Loucy (cell line): ENCODE measurements around the gene ACADVL.

Experiments used
- H2AFZ ChIP-seq: fragments of 200-600 bp; sonication (generic); 2 replicates; pipeline ENCODE4 v1.6.0; 2016; ENCODE audit warnings: antibody characterized with exemption, mild to moderate bottlenecking, low read length, moderate library complexity
- H3F3A ChIP-seq: fragments of 200-600 bp; 2 replicates; pipeline ENCODE4 v1.6.0; 2016; ENCODE audit warnings: antibody characterized with exemption, low read depth, mild to moderate bottlenecking
- H3K27me3 ChIP-seq: fragments of 200-600 bp; sonication (generic); 2 replicates; pipeline ENCODE4 v1.6.1; 2014; ENCODE audit warnings: low read length, mild to moderate bottlenecking; ENCODE audit not compliant: insufficient read depth, poor library complexity, severe bottlenecking
- H3K36me3 ChIP-seq: fragments of 200-600 bp; sonication (generic); 2 replicates; pipeline ENCODE4 v1.6.1; 2016; ENCODE audit warnings: low read length; ENCODE audit not compliant: insufficient read depth
- H3K4me1 ChIP-seq: fragments of 200-600 bp; sonication (generic); 2 replicates; pipeline ENCODE4 v1.5.1; 2014; ENCODE audit warnings: low read length, mild to moderate bottlenecking; ENCODE audit not compliant: insufficient read depth, poor library complexity, severe bottlenecking
- H3K4me2 ChIP-seq: fragments of 200-600 bp; sonication (generic); 2 replicates; pipeline ENCODE4 v1.6.0; 2014; ENCODE audit warnings: antibody characterized with exemption, low read length, low read depth, mild to moderate bottlenecking; ENCODE audit not compliant: poor library complexity, severe bottlenecking
- H3K4me3 ChIP-seq: fragments of 200-600 bp; sonication (generic); 2 replicates; pipeline ENCODE4 v1.5.1; 2014; ENCODE audit warnings: low read length, mild to moderate bottlenecking, mixed read lengths; ENCODE audit not compliant: poor library complexity, severe bottlenecking
- H3K79me2 ChIP-seq: fragments of 200-600 bp; sonication (generic); 2 replicates; pipeline ENCODE4 v1.6.1; 2014; ENCODE audit warnings: low read length; ENCODE audit not compliant: insufficient read depth
- H3K9ac ChIP-seq: fragments of 200-600 bp; sonication (generic); 2 replicates; pipeline ENCODE4 v1.6.0; 2014; ENCODE audit warnings: mild to moderate bottlenecking, low read depth, low read length, moderate library complexity; ENCODE audit not compliant: poor library complexity, severe bottlenecking
- H3K9me2 ChIP-seq: fragments of 200-600 bp; sonication (generic); replicated peaks from 2 replicates; pipeline ENCODE4 v1.6.1; 2016; ENCODE audit warnings: low read depth, low read length, mixed read lengths
- H3K9me3 ChIP-seq: fragments of 200-600 bp; sonication (generic); 2 replicates; pipeline ENCODE4 v1.6.1; 2014; ENCODE audit warnings: mild to moderate bottlenecking, antibody characterized with exemption, low read length, low read depth; ENCODE audit not compliant: insufficient read depth
- H4K20me1 ChIP-seq: fragments of 200-600 bp; sonication (generic); 2 replicates; pipeline ENCODE4 v1.6.0; 2014; ENCODE audit warnings: antibody characterized with exemption, low read length, mild to moderate bottlenecking; ENCODE audit not compliant: insufficient read depth, poor library complexity, severe bottlenecking
- CTCF ChIP-seq: fragments of 200-600 bp; sonication (generic); conservative IDR thresholded peaks from 2 replicates; pipeline ENCODE4 v1.5.1; 2014; ENCODE audit warnings: mild to moderate bottlenecking, antibody characterized with exemption, low read length
- EZH2phosphoT487 ChIP-seq: fragments of 200-600 bp; IDR thresholded peaks from 2 replicates; pipeline ENCODE4 v1.6.1; 2018; ENCODE audit warnings: antibody characterized with exemption, mild to moderate bottlenecking, moderate library complexity, borderline replicate concordance

Gene ACADVL

GRCh38 chr17:7204828-7205461 is 14.8 kb upstream of the ACADVL start:
- H3K27me3 ChIP-seq: no peaks in the 10 kb centered on the region

GRCh38 chr17:7205561-7205960 is 14.2 kb upstream of the ACADVL start:
- H3K4me1 ChIP-seq: no peaks in the 10 kb centered on the region
- TF ChIP-seq EZH2phosphoT487 (no peak), CTCF (no peak)
- no peaks in the 10 kb centered on the region for H3K27me3 ChIP-seq
- H3K4me3 ChIP-seq: no peak overlapping the region
- H3K9me2 ChIP-seq: no peaks in the 10 kb centered on the region
- no peak overlapping the region for H2AFZ ChIP-seq
- H3F3A ChIP-seq: no peaks in the 10 kb centered on the region
- no peak overlapping the region for H3K4me2 ChIP-seq
- no peaks in the 10 kb centered on the region for H3K9me3 ChIP-seq
- peaks cover 28% of the 10 kb centered on the region; the same call in 1 of the 2 replicates for H3K36me3 ChIP-seq
- no peaks in the 10 kb centered on the region for H3K79me2 ChIP-seq
- H4K20me1 ChIP-seq: peaks cover 2% of the 10 kb centered on the region
- H3K9ac ChIP-seq: no peak overlapping the region

More at GRCh38 chr17:7204828-7205461, 14.8 kb upstream of the ACADVL start:
- Histone ChIP-seq H4K20me1 (peaks cover 2% of the 10 kb centered on the region), H3K9ac (no peak overlapping the region), H3K4me2 (no peak overlapping the region), H3K9me2 (no peaks in the 10 kb centered on the region), H3K79me2 (no peaks in the 10 kb centered on the region), H3K36me3 (peaks cover 28% of the 10 kb centered on the region; the same call in 1 of the 2 replicates), H3K4me3 (no peak overlapping the region), H3K4me1 (no peaks in the 10 kb centered on the region), H3K9me3 (no peaks in the 10 kb centered on the region), H2AFZ (no peak overlapping the region), H3F3A (no peaks in the 10 kb centered on the region)
- TF ChIP-seq CTCF (no peak), EZH2phosphoT487 (no peak)

- Histone ChIP-seq H3K79me2 (peaks cover 6% of the 10 kb centered on the region), H3K4me1 (no peaks in the 10 kb centered on the region), H2AFZ (no peak overlapping the region), H3F3A (no peaks in the 10 kb centered on the region), H3K9me2 (no peaks in the 10 kb centered on the region), H3K4me2 (no peak overlapping the region), H3K27me3 (no peaks in the 10 kb centered on the region), H3K9me3 (no peaks in the 10 kb centered on the region), H3K9ac (no peak overlapping the region), H3K36me3 (peaks cover 16% of the 10 kb centered on the region; the same call in 1 of the 2 replicates), H3K4me3 (no peak overlapping the region), H4K20me1 (peaks cover 2% of the 10 kb centered on the region)
- no peak for TF ChIP-seq CTCF
- TF ChIP-seq EZH2phosphoT487: no peak
These were observed 12.4 kb upstream of the ACADVL start for GRCh38 chr17:7207120-7208001.
